HCT116 (cell line): ENCODE results near the gene MMP17. TPM values are rescaled to one million over a fixed set of nuclear protein-coding genes. Genes with fewer than 3 reads are reported as not detected.

Experiments
- ATAC-seq: fragments of 200-7000 bp; cut with Tn5 transposase; 2 replicates; pipeline ENCODE4 v1.9.1; 2020; ENCODE audit warnings: mild to moderate bottlenecking, moderate library complexity
- BruUV-seq: library from RNA; stranded (reverse); fragments of 400-500 nt; replicated peaks from 2 replicates; lab custom pipeline; 2021; lab: Mats Ljungman, UMichigan
- CTCF ChIA-PET: fragments of 300-600 bp; sonication (Branson Sonifier 250); formaldehyde crosslinking; loops from one replicate; lab custom pipeline; 2021; ENCODE audit warnings: antibody characterized with exemption; lab: Charles Lee
- POLR2A ChIA-PET: fragments of 300-600, 350-600 bp; sonication (Branson Sonifier 250); formaldehyde crosslinking; loops from one replicate; lab custom pipeline; 2021; ENCODE audit warnings: antibody characterized with exemption; lab: Charles Lee
- RAD21 ChIA-PET, 2 experiments: fragments of 300-600 bp; sonication (Branson Sonifier 250); formaldehyde crosslinking; loops; one replicate each; lab custom pipeline; 2023; ENCODE audit warnings: low total read pairs in 2 of 2; ENCODE audit not compliant: uncharacterized antibody in 2 of 2, unreplicated experiment in 2 of 2, low non-redundant PET in 1 of 2; lab: Charles Lee
- DNase-seq: peaks from one replicate; pipeline ENCODE4 v3.0.0-alpha.2; 2010; ENCODE audit warnings: low read depth, low spot score
- H2AFZ ChIP-seq: fragments of 200-600 bp; shearing (Covaris generic), sonication (generic); 2 replicates; pipeline ENCODE4 v1.6.1; 2017; ENCODE audit warnings: low read depth, mixed run types, mixed read lengths, antibody characterized with exemption, low read length; ENCODE audit not compliant: poor library complexity, severe bottlenecking
- H3K27ac ChIP-seq: 2 replicates; pipeline ENCODE4 v1.5.1; 2012; ENCODE audit warnings: low read depth, low read length
- H3K27me3 ChIP-seq: fragments of 200-600 bp; sonication (generic); 2 replicates; pipeline ENCODE4 v1.6.1; 2016; ENCODE audit warnings: mixed run types, low read length, mixed read lengths; ENCODE audit not compliant: insufficient read depth
- H3K36me3 ChIP-seq, 2 experiments: fragments of 200-500 bp in 1 of 2; fragments of 200-600 bp in 1 of 2; sonication (Bioruptor generic) in 1 of 2; sonication (generic) in 1 of 2; 2 replicates each; pipeline versions ENCODE4 v1.5.1 to v1.6.1; 2014 to 2016; ENCODE audit warnings: low read length in 2 of 2, inconsistent platforms in 1 of 2, mixed read lengths in 1 of 2, mixed run types in 1 of 2; ENCODE audit not compliant: insufficient read depth in 2 of 2, control insufficient read depth in 1 of 2
- H3K4me1 ChIP-seq, 2 experiments: fragments of 200-600 bp in 1 of 2; sonication (generic) in 1 of 2; 2 replicates each; pipeline versions ENCODE4 v1.5.1 to v1.6.1; 2012 to 2017; ENCODE audit warnings: low read length in 2 of 2, inconsistent platforms in 1 of 2, mild to moderate bottlenecking in 1 of 2, mixed read lengths in 1 of 2, mixed run types in 1 of 2, moderate library complexity in 1 of 2; ENCODE audit not compliant: insufficient read depth in 2 of 2, control insufficient read depth in 1 of 2
- H3K4me2 ChIP-seq: fragments of 200-600 bp; sonication (generic); 2 replicates; pipeline ENCODE4 v1.6.1; 2017; ENCODE audit warnings: mixed run types, low read length, mixed read lengths
- H3K4me3 ChIP-seq, 2 experiments: fragments of 200-600 bp in 1 of 2; sonication (generic) in 1 of 2; replicated peaks in 1 of 2; 2 replicates each; pipeline ENCODE4 v1.5.1; 2011 to 2016; ENCODE audit warnings: low read length in 2 of 2, control low read depth in 1 of 2, low read depth in 1 of 2, mild to moderate bottlenecking in 1 of 2, mixed read lengths in 1 of 2, mixed run types in 1 of 2
- H3K79me2 ChIP-seq: fragments of 200-600 bp; sonication (generic); 2 replicates; pipeline ENCODE4 v1.6.1; 2017; ENCODE audit warnings: mild to moderate bottlenecking, mixed run types, low read length, moderate library complexity, mixed read lengths; ENCODE audit not compliant: insufficient read depth
- H3K9ac ChIP-seq: fragments of 200-600 bp; sonication (generic); 2 replicates; pipeline ENCODE4 v1.6.1; 2016; ENCODE audit warnings: low read length, mixed read lengths
- H3K9me2 ChIP-seq: fragments of 200-600 bp; sonication (generic), shearing (Covaris generic); 2 replicates; pipeline ENCODE4 v1.6.1; 2017; ENCODE audit warnings: mixed run types, mild to moderate bottlenecking, moderate library complexity; ENCODE audit not compliant: insufficient read depth
- H3K9me3 ChIP-seq, 2 experiments: fragments of 200-500 bp in 1 of 2; fragments of 200-600 bp in 1 of 2; sonication (Bioruptor generic) in 1 of 2; sonication (generic) in 1 of 2; 2 replicates each; pipeline ENCODE4 v1.6.1; 2014 to 2017; ENCODE audit warnings: low read length in 2 of 2, mixed read lengths in 2 of 2, inconsistent platforms in 1 of 2, low read depth in 1 of 2, mild to moderate bottlenecking in 1 of 2, mixed run types in 1 of 2, moderate library complexity in 1 of 2; ENCODE audit not compliant: control insufficient read depth in 1 of 2, insufficient read depth in 1 of 2
- H4K20me1 ChIP-seq: fragments of 200-600 bp; sonication (generic), shearing (Covaris generic); 2 replicates; pipeline ENCODE4 v1.6.1; 2017; ENCODE audit warnings: mixed run types, mild to moderate bottlenecking, moderate library complexity; ENCODE audit not compliant: insufficient read depth
- CTCF ChIP-seq, 3 experiments: fragments of 200-600 bp in 1 of 3; sonication (generic) in 1 of 3; IDR thresholded peaks in 2 of 3; conservative IDR thresholded peaks in 1 of 3; 2 replicates each; pipeline ENCODE4 v1.5.1; 2012 to 2017; ENCODE audit warnings: low read depth in 2 of 3, low read length in 2 of 3, antibody characterized with exemption in 1 of 3, borderline replicate concordance in 1 of 3, control low read depth in 1 of 3, mild to moderate bottlenecking in 1 of 3, mixed read lengths in 1 of 3, mixed run types in 1 of 3, moderate library complexity in 1 of 3; ENCODE audit not compliant: insufficient read depth in 1 of 3
- EGR1 ChIP-seq: IDR thresholded peaks from 2 replicates; pipeline ENCODE4 v1.6.1; 2012; ENCODE audit warnings: low read depth
- ELF1 ChIP-seq: IDR thresholded peaks from 2 replicates; pipeline ENCODE4 v1.6.1; 2012; ENCODE audit warnings: low read depth, borderline replicate concordance
- EZH2 ChIP-seq: fragments of 200-600 bp; sonication (generic); IDR thresholded peaks from 2 replicates; pipeline ENCODE4 v1.6.1; 2017; ENCODE audit warnings: antibody characterized with exemption, mixed run types
- EZH2phosphoT487 ChIP-seq: fragments of 200-600 bp; IDR thresholded peaks from 2 replicates; pipeline ENCODE4 v1.6.1; 2018; ENCODE audit warnings: antibody characterized with exemption, borderline replicate concordance
- JUND ChIP-seq: IDR thresholded peaks from 2 replicates; pipeline ENCODE4 v1.6.1; 2012
- MAX ChIP-seq: IDR thresholded peaks from 2 replicates; pipeline ENCODE4 v1.6.1; 2012
- POLR2AphosphoS5 ChIP-seq: IDR thresholded peaks from 2 replicates; pipeline ENCODE4 v1.6.1; 2011; ENCODE audit warnings: mild to moderate bottlenecking, low read depth, low read length, moderate library complexity
- SIN3A ChIP-seq: IDR thresholded peaks from 2 replicates; pipeline ENCODE4 v1.6.1; 2012; ENCODE audit warnings: low read depth
- SP1 ChIP-seq: IDR thresholded peaks from 2 replicates; pipeline ENCODE4 v1.6.1; 2012; ENCODE audit warnings: low read depth
- ZBTB33 ChIP-seq: IDR thresholded peaks from 2 replicates; pipeline ENCODE4 v1.6.1; 2011; ENCODE audit warnings: mild to moderate bottlenecking, low read length, moderate library complexity; ENCODE audit not compliant: insufficient replicate concordance; ENCODE audit errors: extremely low read depth
- ZFX ChIP-seq: fragments of 450-650 bp; IDR thresholded peaks from 2 replicates; pipeline ENCODE4 v1.6.1; 2017
- ZNF274 ChIP-seq: fragments of 200-500 bp; sonication (Bioruptor generic); IDR thresholded peaks from 2 replicates; pipeline ENCODE4 v1.6.1; 2014; ENCODE audit warnings: mild to moderate bottlenecking, low read depth, low read length, inconsistent platforms
- intact Hi-C: fragments of 100-400 bp; cut with micrococcal nuclease; formaldehyde crosslinking; loops from 2 replicates; pipeline ENCODE4 v1.10.0; 2022
- total RNA-seq: library from RNA; stranded (reverse); gene quantifications from one replicate; pipeline ENCODE4 v1.2.1, GENCODE V29; 2021; ENCODE audit not compliant: unreplicated experiment

Gene MMP17
- total RNA-seq, 1 experiment from 2014 or later: 14.3 TPM

- Histone ChIP-seq H2AFZ (no peak overlapping the region), H3K9ac (peak overlapping the region; percentile 71), H3K36me3 (peaks cover 0 to 2% of the 10 kb centered on the region in 2 experiments; a peak in 1 of 4 replicates), H3K4me3 (peak overlapping the region; percentile 55 to 61), H3K79me2 (no peaks in the 10 kb centered on the region), H3K4me2 (peak overlapping the region; percentile 96), H4K20me1 (no peaks in the 10 kb centered on the region), H3K27me3 (no peaks in the 10 kb centered on the region), H3K9me3 (no peaks in the 10 kb centered on the region), H3K27ac (peak overlapping the region; percentile 76), H3K9me2 (no peaks in the 10 kb centered on the region), H3K4me1 (peaks cover 21 to 34% of the 10 kb centered on the region in 2 experiments)
- no TSS peak for BruUV-seq
- DNase-seq: no peak
- RAD21 ChIA-PET: no interaction called here
- no peak for TF ChIP-seq ZNF274
- no peak for TF ChIP-seq EGR1
- no peak for TF ChIP-seq MAX
- no peak for TF ChIP-seq POLR2AphosphoS5
- TF ChIP-seq ZFX: no peak
- TF ChIP-seq SIN3A: no peak
- TF ChIP-seq EZH2phosphoT487: no peak
- no peak for TF ChIP-seq JUND
- TF ChIP-seq ELF1: no peak
- POLR2A ChIA-PET: interaction anchor here (1.3 kb wide), 1 partner anchor 14 kb away, joined by 3 read pairs; no protein-coding TSS in a partner anchor
- intact Hi-C loops: no loop called here
- ATAC-seq: no peak
- CTCF ChIA-PET: no interaction called here
These were observed 68.6 kb downstream of the MMP17 start for GRCh38 chr12:131896811-131897270.

GRCh38 chr12:131897276-131897675 is 69.1 kb downstream of the MMP17 start:
- ChIA-PET RAD21 (no interaction called here), POLR2A (no interaction called here), CTCF (no interaction called here)
- peak overlapping the region; percentile 76; the same call in 1 of the 2 replicates for H3K27ac ChIP-seq
- no TSS peak for BruUV-seq
- H3K9ac ChIP-seq: no peak overlapping the region
- intact Hi-C loops: no loop called here
- H3K9me3 ChIP-seq: no peaks in the 10 kb centered on the region
- no peak overlapping the region for H3K4me2 ChIP-seq
- no peak overlapping the region for H2AFZ ChIP-seq
- no peaks in the 10 kb centered on the region for H3K9me2 ChIP-seq
- H3K27me3 ChIP-seq: no peaks in the 10 kb centered on the region
- H3K4me1 ChIP-seq: peaks cover 21 to 38% of the 10 kb centered on the region in 2 experiments
- no peaks in the 10 kb centered on the region for H3K79me2 ChIP-seq
- peaks cover 0 to 2% of the 10 kb centered on the region in 2 experiments; a peak in 1 of 4 replicates for H3K36me3 ChIP-seq
- no peak for ATAC-seq
- DNase-seq: no peak
- H4K20me1 ChIP-seq: no peaks in the 10 kb centered on the region
- H3K4me3 ChIP-seq: no peak overlapping the region
- TF ChIP-seq CTCF (IDR thresholded peaks at IDR 0.05 in 2 of 3, conservative IDR thresholded peaks at IDR 0.05 in 1 of 3; ENCODE audit: borderline replicate concordance in 1 of 3, insufficient read depth in 1 of 3, low read depth in 2 of 3, low read length in 2 of 3) (no peak), SP1 (no peak), ZBTB33 (no peak), EZH2 (no peak)
